Uterus (tissue), 4 donors: ENCODE data around the gene TAP1. TPM values are rescaled to one million over a fixed set of nuclear protein-coding genes. Genes with fewer than 3 reads are reported as not detected.

Experiments used
- DNase-seq, 2 donors: peaks; one replicate each; pipeline ENCODE4 v3.0.0-alpha.2; 2019 to 2020
- H3K27ac ChIP-seq, 2 donors: fragments of 200-600 bp; sonication (generic); 1 replicate in 1 of 2; 2 replicates in 1 of 2; pipeline ENCODE4 v1.5.1; 2016 to 2018
- H3K27me3 ChIP-seq, 2 donors: fragments of 200-600 bp; sonication (generic); one replicate each; pipeline ENCODE4 v1.5.1; 2018 to 2019; ENCODE audit warnings: control low read depth in 1 of 2
- H3K36me3 ChIP-seq, 2 donors: fragments of 200-600 bp; sonication (generic); one replicate each; pipeline ENCODE4 v1.5.1; 2019; ENCODE audit warnings: control low read depth in 1 of 2
- H3K4me1 ChIP-seq, 2 donors: fragments of 200-600 bp; sonication (generic); one replicate each; pipeline ENCODE4 v1.5.1; 2018 to 2019; ENCODE audit warnings: control low read depth in 1 of 2
- H3K4me3 ChIP-seq, 2 donors: fragments of 200-600 bp; sonication (generic); 1 replicate in 1 of 2; 2 replicates in 1 of 2; pipeline ENCODE4 v1.5.1; 2018 to 2019; ENCODE audit warnings: mild to moderate bottlenecking in 1 of 2
- H3K9me3 ChIP-seq, 2 donors: fragments of 200-600 bp; sonication (generic); one replicate each; pipeline ENCODE4 v1.5.1; 2019; ENCODE audit warnings: control low read depth in 1 of 2
- POLR2A ChIP-seq, 2 donors: fragments of 450-650 bp; IDR thresholded peaks; one replicate each; pipeline ENCODE4 v1.6.1; 2016; ENCODE audit warnings: antibody characterized with exemption in 2 of 2, mild to moderate bottlenecking in 1 of 2, moderate library complexity in 1 of 2
- intact Hi-C: fragments of 100-400 bp; cut with DNase I; formaldehyde crosslinking; loops from one replicate; pipeline ENCODE4 v1.15.1; 2023; ENCODE audit warnings: low total_unique reads
- total RNA-seq, 4 donors: library from RNA; depleted of rRNA in 3 of 4; stranded (reverse); fragments of >200 nt in 3 of 4; gene quantifications; one replicate each; pipeline versions ENCODE4 v1.1.0 to v1.2.4, GENCODE V29; 2014 to 2023
- TF ChIP-seq, protein P1 (sequence below), 4 experiments: fragments of 200-600 bp in 2 of 4; fragments of 450-650 bp in 2 of 4; sonication (generic) in 2 of 4; IDR thresholded peaks; one replicate each; pipeline ENCODE4 v1.5.1; 2016 to 2019; ENCODE audit warnings: antibody characterized with exemption in 4 of 4, mild to moderate bottlenecking in 2 of 4, moderate library complexity in 1 of 4
- donor health status: DM: yes; HTN: yes; CAD: no.

TAP1 gene
- total RNA-seq, 4 donors from 2014 or later: 18.2 to 62.2 (median 26.5) TPM

DNA sequence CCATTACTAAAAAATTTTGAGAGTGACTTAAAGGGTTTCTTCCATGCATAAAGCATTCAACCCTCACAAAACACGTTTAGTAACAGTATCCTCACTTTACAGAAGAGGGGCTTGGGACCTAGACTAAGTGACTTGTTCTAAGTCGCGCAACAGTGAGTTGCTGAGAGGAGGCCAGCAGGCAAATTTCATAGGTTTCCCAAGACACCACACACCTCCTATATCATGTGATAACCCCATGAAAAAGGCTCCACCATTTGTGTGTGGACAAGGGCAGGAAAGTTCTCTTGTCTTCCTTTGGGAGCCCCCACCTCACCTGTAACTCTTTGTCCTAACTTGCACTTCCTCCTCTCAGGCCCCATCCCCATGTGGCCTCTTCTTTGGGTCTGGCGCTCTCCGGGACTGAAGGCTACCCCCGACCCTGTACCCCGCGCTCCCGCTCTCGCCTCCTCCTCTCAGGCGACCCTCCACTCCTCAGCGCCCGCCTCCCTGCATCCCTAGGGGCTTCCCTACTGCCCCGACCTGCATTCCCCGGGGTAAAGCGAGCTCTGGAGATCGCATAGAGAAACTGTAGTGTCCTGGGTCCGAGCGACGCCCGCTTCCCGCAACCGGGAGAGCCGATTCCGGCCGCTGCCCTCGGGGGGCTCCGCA, 10.0 kb downstream of the TAP1 start:
- H3K4me3 ChIP-seq: peak overlapping the region; percentile 68 to 72
- H3K27me3 ChIP-seq: no peaks in the 10 kb centered on the region
- no peak for DNase-seq

DNA sequence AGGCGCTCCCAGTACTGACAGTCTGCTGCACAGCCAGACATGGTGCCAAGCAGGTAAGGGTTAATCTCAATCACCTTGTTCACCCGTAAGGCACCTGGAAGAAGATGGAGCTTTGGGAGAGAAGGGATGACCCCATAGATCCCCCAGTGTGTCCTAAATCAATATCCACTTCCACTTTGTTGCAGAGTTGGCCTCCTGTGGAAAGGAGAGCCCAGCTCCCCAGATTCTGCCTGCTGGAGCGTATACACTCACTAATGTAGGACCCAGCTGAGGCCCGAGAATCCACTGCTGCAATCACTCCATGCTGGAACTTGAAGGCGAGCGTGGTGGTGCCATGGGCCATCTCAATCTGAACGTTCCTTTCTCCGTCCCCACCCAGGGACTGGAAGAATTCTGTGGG, 10.8 kb downstream of the TAP1 start:
- Histone ChIP-seq H3K27me3 (no peaks in the 10 kb centered on the region), H3K4me1 (no peaks in the 10 kb centered on the region), H3K36me3 (no peaks in the 10 kb centered on the region), H3K4me3 (no peak overlapping the region), H3K9me3 (no peaks in the 10 kb centered on the region), H3K27ac (peak overlapping the region; percentile 90 to 96)
- intact Hi-C loops: no loop called here
- no peak for DNase-seq
- TF ChIP-seq POLR2A (IDR thresholded peaks at IDR 0.05): no peak
- TF ChIP-seq, protein P1, sequence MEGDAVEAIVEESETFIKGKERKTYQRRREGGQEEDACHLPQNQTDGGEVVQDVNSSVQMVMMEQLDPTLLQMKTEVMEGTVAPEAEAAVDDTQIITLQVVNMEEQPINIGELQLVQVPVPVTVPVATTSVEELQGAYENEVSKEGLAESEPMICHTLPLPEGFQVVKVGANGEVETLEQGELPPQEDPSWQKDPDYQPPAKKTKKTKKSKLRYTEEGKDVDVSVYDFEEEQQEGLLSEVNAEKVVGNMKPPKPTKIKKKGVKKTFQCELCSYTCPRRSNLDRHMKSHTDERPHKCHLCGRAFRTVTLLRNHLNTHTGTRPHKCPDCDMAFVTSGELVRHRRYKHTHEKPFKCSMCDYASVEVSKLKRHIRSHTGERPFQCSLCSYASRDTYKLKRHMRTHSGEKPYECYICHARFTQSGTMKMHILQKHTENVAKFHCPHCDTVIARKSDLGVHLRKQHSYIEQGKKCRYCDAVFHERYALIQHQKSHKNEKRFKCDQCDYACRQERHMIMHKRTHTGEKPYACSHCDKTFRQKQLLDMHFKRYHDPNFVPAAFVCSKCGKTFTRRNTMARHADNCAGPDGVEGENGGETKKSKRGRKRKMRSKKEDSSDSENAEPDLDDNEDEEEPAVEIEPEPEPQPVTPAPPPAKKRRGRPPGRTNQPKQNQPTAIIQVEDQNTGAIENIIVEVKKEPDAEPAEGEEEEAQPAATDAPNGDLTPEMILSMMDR (IDR thresholded peaks at IDR 0.05): no peak

More for the DNA sequence above, 10.0 kb downstream of the TAP1 start:
- Histone ChIP-seq H3K4me1 (no peaks in the 10 kb centered on the region), H3K36me3 (no peaks in the 10 kb centered on the region), H3K27ac (peak overlapping the region; percentile 90 to 96), H3K9me3 (no peaks in the 10 kb centered on the region)
- intact Hi-C loops: no loop called here
- TF ChIP-seq POLR2A (IDR thresholded peaks at IDR 0.05): no peak
- TF ChIP-seq, protein P1 (IDR thresholded peaks at IDR 0.05): no peak

DNA sequence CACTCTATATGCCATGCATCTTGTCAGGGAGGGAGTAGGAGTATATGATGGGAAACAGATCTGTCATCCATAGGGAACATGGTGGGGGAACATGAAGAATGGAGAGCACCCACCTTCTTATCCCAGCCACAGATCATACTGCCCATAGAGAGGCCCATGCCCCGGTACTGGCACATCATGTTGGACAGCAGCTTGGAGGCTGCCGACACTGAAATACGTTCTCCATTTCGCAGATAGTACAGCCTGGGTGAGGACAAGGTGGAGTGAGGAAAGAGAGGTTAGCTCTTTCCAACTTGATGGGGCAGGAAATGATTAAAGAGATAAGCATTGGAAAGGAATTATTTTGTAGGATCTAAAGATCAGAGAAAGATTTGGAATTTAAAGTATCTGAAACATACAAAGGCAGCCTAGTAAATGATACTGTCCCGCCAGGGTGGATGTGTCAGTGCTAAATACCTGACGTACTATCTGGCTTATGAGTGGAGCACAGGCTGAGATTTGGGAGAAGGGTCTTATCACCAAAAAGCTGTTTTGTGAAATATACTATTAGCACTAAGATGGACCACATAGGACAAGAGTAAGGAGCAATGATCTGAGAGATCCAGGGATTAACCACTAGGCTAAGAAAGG, 11.4 kb downstream of the TAP1 start:
- no peak for DNase-seq
- Histone ChIP-seq H3K9me3 (no peaks in the 10 kb centered on the region), H3K27me3 (no peaks in the 10 kb centered on the region), H3K4me3 (no peak overlapping the region), H3K27ac (peak overlapping the region in 1 of 2 donors; percentile 96), H3K36me3 (no peaks in the 10 kb centered on the region), H3K4me1 (no peaks in the 10 kb centered on the region)
- intact Hi-C loops: no loop called here
- no peak for TF ChIP-seq POLR2A (IDR thresholded peaks at IDR 0.05)
- TF ChIP-seq, protein P1 (IDR thresholded peaks at IDR 0.05): no peak

DNA sequence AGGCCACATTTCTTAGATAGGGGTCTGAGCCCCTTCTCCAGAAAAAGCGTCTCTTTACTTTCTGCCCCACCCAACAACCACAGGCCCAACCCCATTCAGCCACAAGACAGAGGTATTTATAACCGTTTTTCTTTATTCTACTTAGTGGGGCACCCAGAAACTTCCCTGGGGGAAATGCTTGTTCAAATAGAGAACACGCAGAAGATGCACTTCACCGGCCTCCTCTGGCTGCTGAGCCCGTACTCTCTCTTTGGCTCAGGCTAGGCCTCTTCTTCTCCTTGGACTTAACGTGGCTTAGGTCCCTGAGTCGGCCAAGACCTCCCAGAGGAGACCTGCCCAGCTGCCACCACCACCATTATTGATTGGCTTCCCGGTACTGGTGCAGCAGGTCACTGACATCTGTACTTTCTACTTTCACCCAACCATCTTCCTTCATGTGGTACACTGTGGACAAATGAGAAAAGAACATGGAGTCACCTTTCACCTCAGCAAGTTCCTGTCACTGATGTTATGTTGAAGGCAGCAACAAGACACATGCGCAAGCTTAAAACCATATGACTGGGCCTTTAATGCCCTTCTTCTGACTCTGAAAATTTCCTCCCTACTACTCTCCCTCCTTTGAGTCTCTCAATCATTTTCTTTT, 12.8 kb downstream of the TAP1 start:
- Histone ChIP-seq H3K36me3 (no peaks in the 10 kb centered on the region), H3K9me3 (no peaks in the 10 kb centered on the region), H3K4me3 (no peak overlapping the region), H3K27me3 (no peaks in the 10 kb centered on the region), H3K27ac (no peak overlapping the region), H3K4me1 (no peaks in the 10 kb centered on the region)
- TF ChIP-seq, protein P1 (IDR thresholded peaks at IDR 0.05): no peak
- no peak for TF ChIP-seq POLR2A (IDR thresholded peaks at IDR 0.05)
- intact Hi-C loops: no loop called here
- no peak for DNase-seq

DNA sequence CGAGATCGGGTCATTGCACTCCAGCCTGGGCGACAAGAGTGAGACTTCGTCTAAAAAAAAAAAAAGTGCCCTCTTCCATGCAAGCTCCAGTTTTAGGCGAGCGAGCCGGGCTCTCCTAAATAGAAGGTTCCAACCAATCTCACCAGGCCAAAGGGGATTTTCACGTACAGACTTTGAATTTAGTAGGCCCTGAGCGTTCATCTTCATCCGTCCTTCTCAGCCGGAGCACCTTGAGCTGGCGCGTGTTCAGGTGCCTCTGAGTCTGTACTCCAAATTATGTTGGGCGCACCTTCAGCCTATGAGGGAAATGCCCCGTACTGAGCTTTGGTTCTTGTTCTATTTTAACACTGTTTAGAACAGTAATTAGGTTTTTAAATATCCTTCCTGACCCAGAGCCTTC, 14.1 kb downstream of the TAP1 start:
- Histone ChIP-seq H3K36me3 (no peaks in the 10 kb centered on the region), H3K4me1 (no peaks in the 10 kb centered on the region), H3K9me3 (no peaks in the 10 kb centered on the region), H3K27ac (peak overlapping the region; percentile 98), H3K4me3 (no peak overlapping the region), H3K27me3 (no peaks in the 10 kb centered on the region)
- no peak for DNase-seq
- intact Hi-C loops: no loop called here
- TF ChIP-seq POLR2A (IDR thresholded peaks at IDR 0.05): no peak
- TF ChIP-seq, protein P1 (IDR thresholded peaks at IDR 0.05): no peak
